Activated CD8-positive, alpha-beta T cell treated with anti-CD3 and anti-CD28 coated beads for 36 hours (primary cell): Measurements from ENCODE around the gene OR51F1. TPM values are rescaled to one million over a fixed set of nuclear protein-coding genes. Genes with fewer than 3 reads are reported as not detected.

ENCODE experiments used
- total RNA-seq, 2 experiments: library from RNA; stranded (reverse); gene quantifications; one replicate each; pipeline ENCODE4 v1.2.3, GENCODE V29; 2021

Gene OR51F1
- total RNA-seq, 2 experiments from 2014 or later, result not detected

Other genes starting within 250 kb of the OR51F1 start
- gene OR52M1, start 224.7 kb downstream of the OR51F1 start, total RNA-seq, result not detected
- gene OR52I2, start 188.2 kb downstream of the OR51F1 start, total RNA-seq, result not detected
- gene OR52I1, start 175.9 kb downstream of the OR51F1 start, total RNA-seq, result not detected
- gene TRIM68, start 161.7 kb downstream of the OR51F1 start, total RNA-seq, result 10 to 100 TPM; 10.2 to 11.4 TPM
- gene OR51D1, start 132.5 kb downstream of the OR51F1 start, total RNA-seq, result not detected
- not detected for gene OR51E1, start 126.0 kb downstream of the OR51F1 start, total RNA-seq
- not detected for gene OR51E2, start 72.1 kb downstream of the OR51F1 start, total RNA-seq
- gene MMP26, start 65.2 kb downstream of the OR51F1 start, total RNA-seq, result not detected
- gene OR52R1, start 34.4 kb upstream of the OR51F1 start, total RNA-seq, result not detected
- not detected for gene OR51F2, start 51.4 kb upstream of the OR51F1 start, total RNA-seq
- gene OR51S1, start 79.3 kb upstream of the OR51F1 start, total RNA-seq, result not detected
- gene OR51T1, start 112.0 kb upstream of the OR51F1 start, total RNA-seq, result not detected
- gene OR51A7, start 133.8 kb upstream of the OR51F1 start, total RNA-seq, result not detected
- not detected for gene OR51G2, start 149.4 kb upstream of the OR51F1 start, total RNA-seq
- not detected for gene OR51G1, start 154.4 kb upstream of the OR51F1 start, total RNA-seq
- not detected for gene OR51A4, start 177.7 kb upstream of the OR51F1 start, total RNA-seq
- gene OR51A2, start 185.8 kb upstream of the OR51F1 start, total RNA-seq, result not detected
- gene OR51L1, start 224.9 kb upstream of the OR51F1 start, total RNA-seq, result not detected